HG03095 (cell line): ENCODE measurements around the gene OR6S1.
"Not testable (repeated sequence)": the region's sequence is repeated elsewhere in the genome, so short reads cannot be mapped to it uniquely, and the experiment has no call there.

Experiments used
- ATAC-seq: cut with Tn5 transposase; IDR thresholded peaks from one replicate; pipeline ENCODE4 v1.9.1; 2021; ENCODE audit warnings: moderate library complexity; ENCODE audit not compliant: unreplicated experiment

Gene OR6S1

DNA sequence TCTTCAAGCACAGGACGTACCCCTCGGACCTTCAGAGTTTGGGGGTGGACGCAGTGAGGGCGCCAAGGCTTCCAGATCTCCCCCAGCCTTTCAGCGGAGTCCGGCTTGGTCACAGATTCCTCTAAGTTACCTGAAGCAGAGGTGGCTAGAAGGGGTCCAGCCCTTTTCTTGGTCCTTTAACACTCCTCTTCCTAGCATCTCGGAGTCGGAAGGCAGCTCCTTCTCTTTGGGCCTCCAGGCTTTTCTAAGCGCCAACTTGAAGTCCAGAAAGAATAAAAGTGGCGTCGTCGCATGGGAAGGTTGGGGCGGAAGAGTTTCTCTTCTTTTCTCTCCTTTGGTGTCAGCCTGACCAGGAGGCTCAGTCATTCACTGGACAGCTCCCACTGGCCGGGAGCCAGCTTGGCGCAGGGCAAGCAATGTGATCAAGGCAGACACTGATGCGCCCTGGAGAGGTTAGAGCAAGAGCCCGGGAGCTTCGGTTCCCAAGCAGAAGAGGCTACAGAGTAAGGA, 9.6 kb downstream of the OR6S1 start:
- ATAC-seq = no peak

DNA sequence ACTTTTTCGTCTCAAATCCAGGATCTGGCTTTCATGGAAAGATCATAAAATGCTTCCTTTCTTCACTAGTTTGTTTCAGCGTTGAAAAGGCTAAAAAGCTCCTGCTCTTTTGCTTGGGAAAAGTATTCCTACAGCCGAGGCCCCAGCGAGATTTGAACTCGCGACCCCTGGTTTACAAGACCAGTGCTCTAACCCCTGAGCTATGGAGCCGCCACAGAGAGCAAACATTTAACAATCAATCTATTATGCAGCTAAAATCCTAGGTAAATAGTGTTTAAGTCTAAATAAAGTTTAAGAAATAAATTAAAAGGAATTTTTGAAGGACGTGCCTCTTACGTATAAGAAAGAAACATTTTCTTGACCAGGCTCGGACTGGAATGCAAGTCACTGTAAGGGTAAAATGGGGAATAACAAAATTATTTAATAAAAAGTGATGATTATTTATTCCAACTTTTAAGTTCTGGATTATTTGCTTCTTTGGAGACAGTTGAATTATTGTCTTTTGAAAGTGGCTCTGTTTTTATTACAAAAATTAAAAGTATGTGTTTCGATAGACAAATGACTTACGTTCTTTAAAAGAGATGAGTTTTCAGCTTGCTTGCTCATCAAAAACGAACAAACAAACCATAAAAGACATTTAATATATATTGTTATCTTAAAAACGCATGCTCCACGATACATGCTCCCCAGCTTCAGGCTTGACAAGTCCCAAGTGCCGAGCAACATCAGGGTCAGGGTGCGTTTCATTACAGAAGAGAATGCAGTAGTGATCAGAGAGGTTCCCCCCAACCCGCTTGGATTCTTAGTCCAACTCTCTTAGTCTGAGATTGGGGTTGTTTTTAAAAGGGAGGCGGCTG, 10.2 kb downstream of the OR6S1 start:
- ATAC-seq = no peak

DNA sequence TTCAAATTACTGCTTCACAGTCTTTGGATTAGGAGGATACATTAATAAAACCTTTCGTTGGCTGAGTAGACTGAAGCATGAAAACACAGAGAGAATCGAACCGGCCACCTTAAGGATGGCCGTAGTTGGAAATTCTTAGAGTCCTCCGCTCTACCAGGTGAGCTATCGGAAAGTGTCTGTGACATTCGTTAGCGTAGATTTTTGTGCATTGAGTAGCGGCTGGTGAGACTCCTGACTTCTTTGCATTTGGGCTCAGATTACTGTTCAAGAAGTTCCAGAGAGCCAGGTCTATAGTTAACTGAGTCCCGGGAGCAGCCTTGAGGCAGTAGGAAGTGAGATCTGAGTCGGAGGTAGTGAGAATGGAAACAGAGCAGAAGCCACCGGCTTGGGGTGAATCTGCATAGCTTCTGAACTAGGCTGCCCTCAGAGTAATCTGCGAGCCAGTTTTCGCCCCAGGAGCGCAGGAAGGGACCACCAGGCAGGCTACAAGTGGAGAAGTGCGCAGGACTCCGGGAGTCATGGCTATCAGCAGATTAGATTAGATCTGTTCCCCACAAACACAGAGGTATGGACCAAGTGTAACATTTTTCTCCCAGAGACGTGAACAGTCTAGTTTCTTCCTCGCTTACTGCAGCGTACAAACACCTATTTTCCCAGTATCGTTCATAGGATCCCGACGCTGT, 11.0 kb downstream of the OR6S1 start:
- ATAC-seq = no peak

DNA sequence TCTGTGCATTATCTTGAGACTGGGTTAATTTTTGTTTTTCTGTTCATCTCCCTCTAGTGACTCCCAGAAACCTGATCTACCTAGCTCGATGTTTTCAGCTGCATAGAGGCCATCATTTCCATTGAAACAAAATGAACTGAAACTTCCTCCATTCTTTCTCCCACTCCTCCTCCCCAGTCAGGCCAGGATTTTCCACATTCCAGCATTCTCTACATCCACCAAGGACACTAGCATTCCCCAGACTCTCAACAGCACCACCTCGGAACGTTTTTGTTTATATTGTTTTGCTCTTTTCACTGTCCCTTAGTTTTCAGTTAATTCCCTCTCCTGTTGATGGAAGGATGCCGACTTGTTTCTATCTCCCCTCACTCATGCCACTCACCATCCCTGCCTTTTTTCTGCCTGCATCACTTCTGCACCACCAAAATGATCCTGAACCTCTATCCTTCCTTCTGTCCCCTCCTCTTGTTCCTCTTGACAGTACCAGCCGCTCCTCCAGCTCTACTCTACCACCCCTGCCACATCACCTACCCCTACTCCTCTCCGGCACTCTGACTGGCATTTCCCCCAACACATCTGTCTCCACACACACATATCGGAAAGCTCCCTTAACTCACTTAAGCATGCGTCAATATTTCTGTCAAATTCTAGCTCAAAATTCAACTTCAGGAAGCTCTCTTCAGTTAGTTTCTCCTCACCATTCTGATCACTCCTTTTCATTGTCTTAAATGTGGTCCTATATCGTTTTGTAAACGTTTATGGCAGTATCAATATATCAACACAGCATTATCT, 13.2 kb downstream of the OR6S1 start:
- ATAC-seq = no peak

DNA sequence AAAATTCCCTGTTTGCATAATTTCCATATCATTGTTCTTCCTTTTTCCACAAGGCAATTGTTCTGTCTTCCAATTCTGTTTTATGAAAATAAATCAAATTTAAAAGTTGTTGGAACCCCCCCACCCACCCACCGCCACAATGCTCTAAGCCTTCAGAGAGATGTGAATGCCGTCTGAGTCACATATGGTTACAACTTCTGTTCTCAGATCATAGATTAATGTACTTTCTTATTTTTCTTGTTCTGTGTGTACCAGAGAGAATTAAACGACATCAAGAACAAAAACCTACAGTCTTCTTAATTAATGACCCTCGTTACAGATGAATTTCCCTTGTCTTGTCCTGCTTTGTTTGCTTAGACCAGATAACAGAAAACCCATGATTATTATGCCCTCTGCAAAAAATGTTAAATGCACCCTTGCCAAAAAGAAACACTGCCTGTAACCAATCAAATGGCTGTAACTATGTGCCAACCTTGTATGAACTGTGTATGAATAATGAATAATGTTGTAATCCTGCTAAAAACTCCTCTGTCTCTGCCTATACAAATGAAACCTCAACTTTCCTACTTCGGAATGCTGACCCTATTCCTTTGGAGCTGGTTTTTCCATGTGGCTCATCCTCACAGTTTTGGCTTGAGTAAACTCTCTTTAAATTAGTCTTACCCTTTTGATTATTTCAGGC, 14.0 kb downstream of the OR6S1 start:
- ATAC-seq = no peak

DNA sequence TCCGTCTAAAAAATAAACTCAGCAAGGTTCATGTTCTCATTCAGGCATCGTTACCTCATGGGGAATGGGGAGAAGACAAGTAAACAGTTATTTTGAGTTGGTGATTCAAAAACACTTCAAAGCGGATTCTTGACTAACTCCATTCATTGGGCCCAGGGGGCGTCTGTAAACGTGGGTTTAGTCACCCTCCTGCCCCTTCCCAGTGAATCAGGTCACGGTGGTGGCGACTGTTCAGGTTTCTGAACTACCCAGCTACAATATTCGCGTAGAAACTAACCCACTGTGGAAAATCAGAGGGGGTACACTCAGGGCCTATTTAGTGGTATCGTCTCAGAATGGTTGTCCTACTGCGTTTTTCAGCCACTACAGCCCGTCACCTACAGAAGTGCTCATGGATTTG, 15.2 kb downstream of the OR6S1 start:
- no peak for ATAC-seq

DNA sequence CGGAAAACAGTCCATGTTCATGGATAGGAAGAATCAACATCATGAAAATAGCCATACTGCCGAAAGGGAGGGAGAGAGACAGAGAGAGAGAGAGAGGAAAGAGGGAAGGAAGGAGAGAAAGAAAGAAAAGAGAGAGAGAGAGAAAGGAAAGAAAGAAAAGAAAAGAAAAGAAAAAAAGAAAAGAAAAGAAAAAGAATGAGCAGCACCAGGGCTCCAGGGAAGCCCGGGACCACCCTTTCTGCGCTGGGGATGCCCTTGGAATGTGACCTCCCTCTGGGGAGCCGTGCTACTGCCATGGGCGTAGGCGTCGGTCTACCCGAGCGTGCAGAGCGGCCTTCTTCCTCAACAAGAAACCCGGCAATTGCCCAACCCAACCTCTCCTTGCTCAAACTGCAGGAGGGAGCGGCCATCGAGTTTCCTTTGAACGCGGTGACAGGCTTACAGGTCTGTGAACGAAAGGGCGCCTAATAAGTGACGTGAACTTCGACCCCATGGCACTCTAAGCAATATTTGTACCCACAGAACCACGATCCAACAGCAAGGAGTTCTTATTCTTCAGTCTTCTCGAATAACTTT, 16.9 kb downstream of the OR6S1 start:
- peak; percentile 45 for ATAC-seq

DNA sequence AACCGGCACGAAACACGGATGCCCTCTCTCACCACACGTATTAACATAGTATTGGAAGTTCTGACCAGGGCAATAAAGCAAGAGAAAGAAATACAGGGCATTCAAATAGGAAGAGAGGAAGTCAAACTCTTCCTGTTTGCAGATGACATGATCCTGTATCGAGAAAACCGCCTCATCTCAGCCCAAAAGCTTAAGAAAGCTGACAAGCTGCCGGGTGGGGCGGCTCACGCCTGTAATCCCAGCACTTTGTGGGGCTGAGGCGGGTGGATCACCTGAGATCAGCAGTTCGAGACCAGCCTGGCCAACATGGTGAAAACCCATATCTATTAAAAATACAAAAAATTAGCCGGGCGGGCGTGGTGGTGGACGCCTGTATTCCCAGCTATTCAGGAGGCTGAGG, 17.7 kb downstream of the OR6S1 start:
- no peak for ATAC-seq

DNA sequence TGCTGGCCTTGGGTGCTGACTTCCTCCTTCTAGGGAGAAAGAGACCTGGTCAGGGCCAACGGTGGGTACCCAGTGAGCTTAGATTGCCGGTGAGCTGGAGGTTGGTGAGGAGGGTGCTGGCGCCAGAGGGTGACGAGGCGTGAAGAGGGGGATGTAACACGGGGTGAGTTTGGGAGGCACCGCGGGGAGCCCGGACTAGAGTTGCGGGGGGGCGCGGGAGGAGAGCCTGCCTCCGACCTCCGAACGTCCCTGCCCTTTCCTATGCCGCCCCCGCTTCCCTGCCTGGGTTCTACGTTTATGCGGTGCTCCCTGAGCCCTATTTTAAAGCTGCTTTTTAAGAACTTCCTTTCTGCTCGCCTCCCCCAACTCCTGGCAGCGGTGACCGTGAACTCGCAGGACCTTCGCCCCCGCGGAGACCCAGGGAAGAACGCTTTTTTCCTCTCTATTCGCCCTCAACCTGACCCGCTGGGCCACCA, 18.6 kb downstream of the OR6S1 start:
- no peak for ATAC-seq

DNA sequence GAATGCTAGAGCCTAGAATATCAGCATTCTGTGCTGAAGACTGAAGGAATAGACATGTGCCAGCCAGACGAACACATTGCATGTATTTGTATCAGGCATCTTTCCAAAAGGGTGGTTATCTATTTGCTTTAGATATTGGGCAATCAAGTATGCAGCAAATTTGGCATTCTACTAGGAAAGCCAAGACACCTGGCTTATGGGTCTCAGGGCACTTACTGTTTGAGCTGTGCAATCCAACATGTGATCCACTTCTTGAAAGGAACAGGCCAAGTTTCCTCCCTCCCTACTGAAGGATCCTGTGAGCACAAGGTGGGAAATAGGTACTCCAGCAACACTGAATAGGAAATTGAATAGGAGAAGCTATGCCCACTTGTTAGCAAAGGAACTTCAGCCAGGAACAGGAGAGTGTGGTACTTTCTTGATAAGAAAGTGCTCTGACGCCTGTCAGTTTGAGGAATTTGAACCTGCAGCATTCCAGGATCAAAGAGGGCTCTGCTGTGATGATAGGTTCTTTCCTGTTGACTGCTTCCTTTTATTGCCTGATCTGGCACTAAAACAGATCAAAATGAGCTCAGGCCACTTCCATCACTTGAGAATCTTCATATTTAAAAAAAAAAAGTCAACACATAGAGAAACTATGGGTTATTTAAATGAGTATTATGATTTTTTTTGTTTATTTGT, 20.6 kb downstream of the OR6S1 start:
- no peak for ATAC-seq

DNA sequence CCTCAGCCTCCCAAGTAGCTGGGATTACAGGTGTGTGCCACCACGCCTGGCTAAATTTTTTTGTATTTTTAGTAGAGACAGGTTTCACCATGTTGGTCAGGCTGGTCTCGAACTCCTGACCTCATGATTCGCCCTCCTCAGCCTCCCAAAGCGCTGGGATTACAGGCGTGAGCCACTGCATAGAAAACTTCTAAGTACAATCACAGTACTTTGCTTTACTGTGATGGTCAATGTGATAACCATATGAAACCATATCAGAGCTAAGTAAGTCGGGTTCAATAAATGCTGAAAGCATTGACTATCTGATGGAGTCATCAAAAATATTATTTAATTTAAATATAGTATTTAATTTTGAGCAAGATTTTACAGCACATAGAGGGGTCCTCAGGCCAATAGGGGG, 21.8 kb downstream of the OR6S1 start:
- ATAC-seq = not testable (repeated sequence)

DNA sequence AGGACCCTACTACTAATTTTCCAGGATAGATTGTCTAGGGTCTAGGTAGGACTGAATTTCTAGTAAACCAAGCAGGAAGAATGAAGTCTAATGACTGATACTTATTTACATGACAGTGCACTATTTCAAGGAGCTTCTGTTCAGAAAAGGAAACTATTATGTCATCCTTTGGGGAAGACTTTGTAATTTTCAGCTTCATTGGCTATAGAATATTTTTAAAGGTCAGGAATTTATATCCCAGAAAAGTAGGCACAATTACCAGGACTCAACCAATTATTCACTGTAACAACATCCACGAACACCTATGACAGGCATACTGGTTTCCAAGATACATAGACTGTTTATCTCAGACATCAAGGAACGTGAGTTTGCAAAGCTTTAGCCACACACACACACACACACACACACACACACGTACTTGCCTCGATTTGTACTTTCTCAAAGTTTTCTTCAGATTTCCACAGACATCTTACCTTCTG, 23.2 kb downstream of the OR6S1 start:
- ATAC-seq = no peak

DNA sequence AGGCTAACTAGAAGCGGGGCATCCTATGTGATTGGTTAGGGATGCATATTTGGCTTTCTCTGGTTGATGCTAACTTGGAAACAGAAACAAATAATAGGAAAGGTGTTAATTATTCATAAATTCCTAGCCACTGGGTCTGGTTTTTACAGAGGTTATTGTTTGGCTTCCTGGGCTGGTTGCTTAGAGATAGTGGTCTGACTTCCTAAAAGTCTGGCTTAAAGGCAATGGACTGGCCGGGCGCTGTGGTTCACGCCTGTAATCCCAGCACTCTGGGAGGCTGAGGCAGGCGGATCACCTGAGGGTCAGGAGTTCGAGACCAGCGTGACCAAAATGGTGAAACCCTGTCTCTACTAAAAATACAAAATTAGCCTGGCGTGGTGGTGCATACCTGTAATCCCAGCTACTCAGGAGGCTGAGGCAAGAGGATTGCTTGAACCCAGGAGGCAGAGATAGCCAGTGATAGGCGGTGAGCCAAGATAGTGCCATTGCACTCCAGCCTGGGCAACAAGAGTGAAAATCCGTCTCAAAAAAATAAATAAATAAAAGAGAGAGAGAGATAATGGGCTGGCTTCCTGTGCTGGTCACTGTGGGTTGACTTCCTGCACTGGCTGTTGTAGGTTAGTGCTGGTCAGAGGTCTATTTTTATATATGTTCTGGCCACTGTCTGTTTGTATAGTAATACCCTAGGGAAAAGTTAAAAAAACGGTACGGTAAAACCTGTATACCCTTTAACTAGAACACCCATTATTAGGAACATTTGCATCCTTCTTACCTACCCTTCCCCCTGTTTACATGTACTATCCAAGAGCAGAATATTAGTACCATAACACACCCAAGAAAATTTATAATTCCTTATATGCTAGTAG, 24.1 kb downstream of the OR6S1 start:
- ATAC-seq = no peak

DNA sequence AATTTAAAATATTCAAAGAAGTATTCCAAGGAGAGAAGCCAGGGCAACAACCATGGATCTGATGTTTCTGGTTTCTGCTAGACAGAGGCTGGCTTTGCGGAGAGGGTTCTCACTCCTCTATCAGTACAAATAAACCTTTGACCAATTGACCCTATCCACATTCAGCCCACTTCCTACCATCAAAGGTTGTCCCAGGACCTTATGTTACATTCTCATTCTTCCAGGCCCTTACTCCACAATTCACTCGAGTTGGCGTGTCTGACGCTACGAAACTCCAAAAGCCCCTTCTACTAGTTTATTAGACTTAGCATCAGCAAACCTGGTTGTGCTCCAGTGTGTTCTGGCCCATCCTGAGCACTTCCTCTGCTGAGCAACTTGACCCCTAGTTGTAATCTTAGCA, 25.5 kb downstream of the OR6S1 start:
- no peak for ATAC-seq

DNA sequence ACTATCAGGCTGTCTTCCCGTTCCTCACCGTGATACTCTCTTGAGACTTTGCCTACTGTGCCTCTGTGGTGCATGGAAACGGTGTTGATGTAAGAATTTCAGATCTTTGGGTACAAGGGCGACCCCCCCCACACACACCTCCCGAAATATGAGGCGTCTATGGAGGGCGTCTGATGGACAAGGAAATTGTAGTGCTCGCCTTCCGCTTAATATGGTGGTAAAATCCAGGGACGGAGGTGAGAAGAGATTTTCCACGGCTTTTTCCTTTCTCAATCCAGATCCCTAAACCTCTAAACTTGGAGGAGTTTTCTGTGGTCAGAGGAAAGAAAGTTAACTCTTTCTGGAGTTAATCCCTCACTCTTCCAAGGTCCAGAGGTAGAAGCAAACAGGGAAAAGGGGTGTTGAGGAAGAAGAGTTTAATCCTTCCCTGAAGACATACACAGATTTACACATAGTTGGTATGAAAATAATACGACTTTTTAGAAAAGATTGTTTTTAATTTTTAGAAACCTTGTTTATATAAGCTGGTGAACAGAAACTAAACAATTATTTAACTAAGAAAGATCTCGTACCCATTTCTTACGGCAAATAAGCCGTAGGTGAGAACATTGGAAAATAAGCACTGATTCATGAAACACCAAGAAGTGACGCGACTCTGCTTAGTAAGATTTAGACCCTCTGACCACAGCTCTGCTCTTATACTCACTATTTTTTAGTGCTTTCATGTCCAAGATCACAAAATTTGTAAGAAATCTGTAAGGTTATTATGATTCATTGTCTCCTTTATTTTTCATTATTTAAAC, 27.3 kb downstream of the OR6S1 start:
- ATAC-seq = no peak

DNA sequence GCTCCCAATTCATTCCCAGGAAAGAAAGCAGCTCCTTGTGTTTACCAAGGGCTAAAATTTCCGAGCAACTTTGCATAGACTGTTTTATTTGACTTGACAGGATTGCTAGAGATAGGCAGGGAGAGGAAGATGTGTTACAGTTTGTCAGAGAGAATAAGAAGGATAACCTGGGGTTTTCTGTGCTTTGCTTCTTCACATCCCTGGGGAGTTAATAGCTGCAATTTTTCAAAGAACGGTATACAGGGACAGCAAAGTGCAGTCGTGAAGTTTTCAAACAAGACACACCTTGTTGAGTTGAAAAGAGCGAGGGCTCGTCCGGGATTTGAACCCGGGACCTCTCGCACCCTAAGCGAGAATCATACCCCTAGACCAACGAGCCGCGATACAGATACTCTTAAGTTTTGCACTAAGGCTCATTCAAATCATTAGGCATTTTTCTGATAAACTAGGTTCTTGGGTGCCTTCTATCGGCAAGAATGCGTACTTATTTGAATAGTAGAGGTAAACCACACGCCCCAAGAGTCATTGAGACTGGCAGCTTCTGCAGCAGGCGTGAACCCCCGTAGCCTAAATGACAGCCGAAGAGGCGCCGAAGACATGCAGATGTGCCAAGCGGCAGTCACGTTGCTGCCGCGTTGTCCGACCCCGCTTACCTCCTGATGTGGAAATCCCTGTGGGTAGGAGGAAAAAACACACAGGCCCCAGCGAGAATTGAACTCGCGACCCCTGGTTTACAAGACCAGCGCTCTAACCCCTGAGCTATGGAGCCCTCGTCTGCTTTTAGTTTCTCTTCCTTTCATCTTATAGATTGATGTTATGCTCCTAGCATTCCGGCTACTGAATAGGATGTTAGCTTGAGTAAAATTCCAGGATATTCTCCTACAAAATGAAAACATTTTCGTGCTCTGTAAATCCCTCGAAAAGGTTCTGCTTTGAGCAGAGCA, 28.1 kb downstream of the OR6S1 start:
- peak; percentile 58 for ATAC-seq

DNA sequence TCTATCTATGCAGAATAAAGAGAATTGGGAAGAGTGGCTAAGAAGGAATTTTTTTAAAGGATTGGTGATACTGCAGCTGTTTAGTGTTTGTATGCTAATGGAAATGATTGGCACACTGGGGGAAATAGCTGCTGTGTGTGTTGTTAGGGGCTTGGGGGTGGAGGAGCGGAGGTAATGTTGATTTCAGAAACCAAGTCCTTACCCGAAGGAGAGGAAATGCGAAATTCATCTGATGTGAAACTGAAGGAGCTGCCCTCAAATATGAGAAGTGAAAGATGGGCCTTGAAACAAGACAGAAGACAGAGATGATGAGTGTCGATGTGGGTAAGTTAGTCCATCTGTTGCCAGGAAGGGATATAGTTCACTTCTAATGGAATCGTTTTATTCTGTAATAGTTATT, 29.1 kb downstream of the OR6S1 start:
- no peak for ATAC-seq
